Loucy (cell line): ENCODE measurements around the gene GRID1.

Source experiments
- H2AFZ ChIP-seq: fragments of 200-600 bp; sonication (generic); 2 replicates; pipeline ENCODE4 v1.6.0; 2016; ENCODE audit warnings: antibody characterized with exemption, mild to moderate bottlenecking, low read length, moderate library complexity
- H3F3A ChIP-seq: fragments of 200-600 bp; 2 replicates; pipeline ENCODE4 v1.6.0; 2016; ENCODE audit warnings: antibody characterized with exemption, low read depth, mild to moderate bottlenecking
- H3K27me3 ChIP-seq: fragments of 200-600 bp; sonication (generic); 2 replicates; pipeline ENCODE4 v1.6.1; 2014; ENCODE audit warnings: low read length, mild to moderate bottlenecking; ENCODE audit not compliant: insufficient read depth, poor library complexity, severe bottlenecking
- H3K36me3 ChIP-seq: fragments of 200-600 bp; sonication (generic); 2 replicates; pipeline ENCODE4 v1.6.1; 2016; ENCODE audit warnings: low read length; ENCODE audit not compliant: insufficient read depth
- H3K4me1 ChIP-seq: fragments of 200-600 bp; sonication (generic); 2 replicates; pipeline ENCODE4 v1.5.1; 2014; ENCODE audit warnings: low read length, mild to moderate bottlenecking; ENCODE audit not compliant: insufficient read depth, poor library complexity, severe bottlenecking
- H3K4me2 ChIP-seq: fragments of 200-600 bp; sonication (generic); 2 replicates; pipeline ENCODE4 v1.6.0; 2014; ENCODE audit warnings: antibody characterized with exemption, low read length, low read depth, mild to moderate bottlenecking; ENCODE audit not compliant: poor library complexity, severe bottlenecking
- H3K4me3 ChIP-seq: fragments of 200-600 bp; sonication (generic); 2 replicates; pipeline ENCODE4 v1.5.1; 2014; ENCODE audit warnings: low read length, mild to moderate bottlenecking, mixed read lengths; ENCODE audit not compliant: poor library complexity, severe bottlenecking
- H3K79me2 ChIP-seq: fragments of 200-600 bp; sonication (generic); 2 replicates; pipeline ENCODE4 v1.6.1; 2014; ENCODE audit warnings: low read length; ENCODE audit not compliant: insufficient read depth
- H3K9ac ChIP-seq: fragments of 200-600 bp; sonication (generic); 2 replicates; pipeline ENCODE4 v1.6.0; 2014; ENCODE audit warnings: mild to moderate bottlenecking, low read depth, low read length, moderate library complexity; ENCODE audit not compliant: poor library complexity, severe bottlenecking
- H3K9me2 ChIP-seq: fragments of 200-600 bp; sonication (generic); replicated peaks from 2 replicates; pipeline ENCODE4 v1.6.1; 2016; ENCODE audit warnings: low read depth, low read length, mixed read lengths
- H3K9me3 ChIP-seq: fragments of 200-600 bp; sonication (generic); 2 replicates; pipeline ENCODE4 v1.6.1; 2014; ENCODE audit warnings: mild to moderate bottlenecking, antibody characterized with exemption, low read length, low read depth; ENCODE audit not compliant: insufficient read depth
- H4K20me1 ChIP-seq: fragments of 200-600 bp; sonication (generic); 2 replicates; pipeline ENCODE4 v1.6.0; 2014; ENCODE audit warnings: antibody characterized with exemption, low read length, mild to moderate bottlenecking; ENCODE audit not compliant: insufficient read depth, poor library complexity, severe bottlenecking
- EZH2phosphoT487 ChIP-seq: fragments of 200-600 bp; IDR thresholded peaks from 2 replicates; pipeline ENCODE4 v1.6.1; 2018; ENCODE audit warnings: antibody characterized with exemption, mild to moderate bottlenecking, moderate library complexity, borderline replicate concordance
- TF ChIP-seq, protein P1 (sequence below): fragments of 200-600 bp; sonication (generic); conservative IDR thresholded peaks from 2 replicates; pipeline ENCODE4 v1.5.1; 2014; ENCODE audit warnings: mild to moderate bottlenecking, antibody characterized with exemption, low read length

Gene GRID1

GRCh38 chr10:85995791-85996190 is 370.8 kb downstream of the GRID1 start:
- H3F3A ChIP-seq = no peaks in the 10 kb centered on the region
- no peaks in the 10 kb centered on the region for H3K9me2 ChIP-seq
- H3K9me3 ChIP-seq = no peaks in the 10 kb centered on the region
- H3K4me3 ChIP-seq = no peak overlapping the region
- no peaks in the 10 kb centered on the region for H3K27me3 ChIP-seq
- TF ChIP-seq EZH2phosphoT487 = no peak
- TF ChIP-seq, protein P1, sequence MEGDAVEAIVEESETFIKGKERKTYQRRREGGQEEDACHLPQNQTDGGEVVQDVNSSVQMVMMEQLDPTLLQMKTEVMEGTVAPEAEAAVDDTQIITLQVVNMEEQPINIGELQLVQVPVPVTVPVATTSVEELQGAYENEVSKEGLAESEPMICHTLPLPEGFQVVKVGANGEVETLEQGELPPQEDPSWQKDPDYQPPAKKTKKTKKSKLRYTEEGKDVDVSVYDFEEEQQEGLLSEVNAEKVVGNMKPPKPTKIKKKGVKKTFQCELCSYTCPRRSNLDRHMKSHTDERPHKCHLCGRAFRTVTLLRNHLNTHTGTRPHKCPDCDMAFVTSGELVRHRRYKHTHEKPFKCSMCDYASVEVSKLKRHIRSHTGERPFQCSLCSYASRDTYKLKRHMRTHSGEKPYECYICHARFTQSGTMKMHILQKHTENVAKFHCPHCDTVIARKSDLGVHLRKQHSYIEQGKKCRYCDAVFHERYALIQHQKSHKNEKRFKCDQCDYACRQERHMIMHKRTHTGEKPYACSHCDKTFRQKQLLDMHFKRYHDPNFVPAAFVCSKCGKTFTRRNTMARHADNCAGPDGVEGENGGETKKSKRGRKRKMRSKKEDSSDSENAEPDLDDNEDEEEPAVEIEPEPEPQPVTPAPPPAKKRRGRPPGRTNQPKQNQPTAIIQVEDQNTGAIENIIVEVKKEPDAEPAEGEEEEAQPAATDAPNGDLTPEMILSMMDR = peak; percentile 68
- no peak overlapping the region for H3K4me2 ChIP-seq
- H3K9ac ChIP-seq = no peak overlapping the region
- H3K79me2 ChIP-seq = no peaks in the 10 kb centered on the region
- H4K20me1 ChIP-seq = no peaks in the 10 kb centered on the region
- no peaks in the 10 kb centered on the region for H3K36me3 ChIP-seq
- no peaks in the 10 kb centered on the region for H3K4me1 ChIP-seq
- no peak overlapping the region for H2AFZ ChIP-seq

DNA sequence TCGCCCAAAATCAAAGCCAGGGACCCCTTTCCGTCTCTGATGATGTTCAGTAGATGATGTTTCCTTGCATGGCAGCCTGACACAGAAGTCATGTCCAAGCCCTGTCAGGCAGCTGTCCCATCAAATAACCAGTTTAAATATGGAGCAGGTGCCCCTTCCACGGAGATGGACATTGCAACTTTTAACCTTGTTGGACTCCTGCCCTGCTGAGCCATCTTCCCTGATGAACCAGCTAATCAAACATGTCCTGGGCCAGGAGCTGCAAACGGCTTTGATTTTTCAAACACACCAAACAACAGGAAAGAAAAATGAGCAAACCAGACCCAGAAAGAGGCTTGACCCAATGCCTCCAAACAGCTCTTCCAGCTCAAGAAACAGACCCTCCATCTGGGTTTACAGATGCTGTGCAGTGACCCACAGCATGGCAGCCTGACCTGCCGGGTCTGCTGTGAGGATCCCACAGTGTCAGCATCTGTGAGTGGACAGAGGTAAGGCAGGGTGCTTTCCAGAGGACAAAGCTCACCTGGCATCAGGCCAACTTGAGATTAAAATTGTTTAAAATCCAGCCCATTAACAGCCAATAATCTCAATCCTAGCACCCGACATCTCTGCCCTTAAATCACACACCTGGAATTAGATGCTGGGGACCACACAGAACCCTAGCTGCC is 372.6 kb downstream of the GRID1 start:
- Histone ChIP-seq H3K4me2 (no peak overlapping the region), H3K4me3 (no peak overlapping the region), H3K4me1 (no peaks in the 10 kb centered on the region), H3K9me2 (no peaks in the 10 kb centered on the region), H4K20me1 (no peaks in the 10 kb centered on the region), H3K9me3 (no peaks in the 10 kb centered on the region), H3K9ac (no peak overlapping the region), H3K27me3 (no peaks in the 10 kb centered on the region), H3F3A (no peaks in the 10 kb centered on the region), H3K36me3 (no peaks in the 10 kb centered on the region), H3K79me2 (no peaks in the 10 kb centered on the region), H2AFZ (no peak overlapping the region)
- TF ChIP-seq, protein P1 = no peak
- TF ChIP-seq EZH2phosphoT487 = no peak

- no peaks in the 10 kb centered on the region for H3K9me2 ChIP-seq
- TF ChIP-seq, protein P1 = no peak
- no peak for TF ChIP-seq EZH2phosphoT487
These were observed 373.5 kb downstream of the GRID1 start for GRCh38 chr10:85993140-85993539.

More at GRCh38 chr10:85993140-85993539, 373.5 kb downstream of the GRID1 start:
- no peak overlapping the region for H2AFZ ChIP-seq
- no peaks in the 10 kb centered on the region for H3K36me3 ChIP-seq
- no peaks in the 10 kb centered on the region for H3K4me1 ChIP-seq
- no peaks in the 10 kb centered on the region for H4K20me1 ChIP-seq
- no peaks in the 10 kb centered on the region for H3K9me3 ChIP-seq
- no peaks in the 10 kb centered on the region for H3F3A ChIP-seq
- H3K4me2 ChIP-seq = no peak overlapping the region
- H3K9ac ChIP-seq = no peak overlapping the region
- no peak overlapping the region for H3K4me3 ChIP-seq
- H3K27me3 ChIP-seq = no peaks in the 10 kb centered on the region
- H3K79me2 ChIP-seq = no peaks in the 10 kb centered on the region
